Activated T-helper 1 cell treated with Interleukin-2 at 50 U/mL for 16 hours (primary cell): Measurements from ENCODE around the gene TP53RK.
A peak's percentile ranks its signal among the peaks of the same experiment; 100 is the strongest.

Source experiments
- DNase-seq: peaks from one replicate; pipeline ENCODE4 v3.0.0-alpha.2; 2020; ENCODE audit warnings: low read depth

TP53RK gene

GRCh38 chr20:46689082-46689753 is at the start of gene TP53RK:
TSS of gene TP53RK (minus strand) at chr20:46689444. CDS start at chr20:46689414, 30 bp downstream.
- peak; percentile 87 for DNase-seq

GRCh38 chr20:46735436-46735835 is 46.2 kb upstream of the TP53RK start:
- DNase-seq: no peak

GRCh38 chr20:46731770-46732169 is 42.5 kb upstream of the TP53RK start:
- DNase-seq: no peak

- DNase-seq: no peak
These were observed 36.2 kb upstream of the TP53RK start for GRCh38 chr20:46725186-46726165.

GRCh38 chr20:46724343-46724959 is 35.2 kb upstream of the TP53RK start:
- no peak for DNase-seq

- no peak for DNase-seq
These were observed 33.8 kb upstream of the TP53RK start for GRCh38 chr20:46723039-46723438.

- no peak for DNase-seq
These were observed 33.2 kb upstream of the TP53RK start for GRCh38 chr20:46722450-46722849.

GRCh38 chr20:46721476-46721875 is 32.2 kb upstream of the TP53RK start:
- DNase-seq: no peak

GRCh38 chr20:46720776-46721425 is 31.7 kb upstream of the TP53RK start:
- DNase-seq: no peak

GRCh38 chr20:46720019-46720418 is 30.8 kb upstream of the TP53RK start:
- no peak for DNase-seq

GRCh38 chr20:46717818-46718541 is 28.7 kb upstream of the TP53RK start:
- DNase-seq: no peak

- DNase-seq: no peak
These were observed 26.1 kb upstream of the TP53RK start for GRCh38 chr20:46715292-46715756.

GRCh38 chr20:46713957-46714834 is 25.0 kb upstream of the TP53RK start:
- DNase-seq: no peak

GRCh38 chr20:46712056-46712636 is 22.9 kb upstream of the TP53RK start:
- DNase-seq: no peak

- DNase-seq: no peak
These were observed 21.1 kb upstream of the TP53RK start for GRCh38 chr20:46710153-46710913.

GRCh38 chr20:46709459-46710152 is 20.4 kb upstream of the TP53RK start, which contains the start of gene SLC2A10:
TSS of gene SLC2A10 (plus strand) at chr20:46709649. CDS start at chr20:46709737, 88 bp downstream.
- DNase-seq: no peak

GRCh38 chr20:46709055-46709458 is 19.8 kb upstream of the TP53RK start:
- DNase-seq: no peak

GRCh38 chr20:46708172-46708860 is 19.1 kb upstream of the TP53RK start:
- no peak for DNase-seq
